ENCODE measurements around the gene CARMIL3. TPM values are rescaled to one million over a fixed set of nuclear protein-coding genes. Genes with fewer than 3 reads are reported as not detected.
"Not testable (repeated sequence)": the region's sequence is repeated elsewhere in the genome, so short reads cannot be mapped to it uniquely, and the experiment has no call there.

Gene CARMIL3
- polyA plus RNA-seq, 1 donor from 2014 or later = 43.6 TPM

- H3K79me2 ChIP-seq (replicated peaks; ENCODE audit: insufficient read depth, low read length) = no peaks in the 10 kb centered on the region
- H2AFZ ChIP-seq (ENCODE audit: low read depth, low read length) = no peak overlapping the region
- no peaks in the 10 kb centered on the region for H3K36me3 ChIP-seq (ENCODE audit: insufficient read depth, low read length)
Measured at GRCh38 chr14:24011051-24011450, 40.8 kb upstream of the CARMIL3 start.

GRCh38 chr14:24012726-24013273 is 39.0 kb upstream of the CARMIL3 start:
- not testable (repeated sequence) for H4K20me1 ChIP-seq (ENCODE audit: insufficient read depth); H3K36me3 ChIP-seq (ENCODE audit: insufficient read depth, low read length); H3K27ac ChIP-seq (ENCODE audit: low read length); H3K9me3 ChIP-seq (ENCODE audit: low read length); H3K27me3 ChIP-seq (ENCODE audit: insufficient read depth, low read depth, low read length); H3K9me2 ChIP-seq (ENCODE audit: insufficient read depth, low read length); H3K79me2 ChIP-seq (replicated peaks; ENCODE audit: insufficient read depth, low read length); H2AFZ ChIP-seq (ENCODE audit: low read depth, low read length); H3K9ac ChIP-seq (ENCODE audit: low read length); H3K4me3 ChIP-seq (ENCODE audit: low read length); H3K4me2 ChIP-seq (ENCODE audit: low read length); H3F3A ChIP-seq (ENCODE audit: insufficient read depth, low read length, poor library complexity, severe bottlenecking)

More at GRCh38 chr14:24011051-24011450, 40.8 kb upstream of the CARMIL3 start:
- no peaks in the 10 kb centered on the region for H3K27me3 ChIP-seq (ENCODE audit: insufficient read depth, low read depth, low read length)
- H3K9ac ChIP-seq (ENCODE audit: low read length) = no peak overlapping the region
- no peak overlapping the region for H3K4me3 ChIP-seq (ENCODE audit: low read length)
- TF ChIP-seq POLR2AphosphoS5 (IDR thresholded peaks at IDR 0.05) = no peak
- TF ChIP-seq REST (IDR thresholded peaks at IDR 0.05; ENCODE audit: borderline replicate concordance) = no peak
- TF ChIP-seq EZH2 (IDR thresholded peaks at IDR 0.05; ENCODE audit: borderline replicate concordance, insufficient read depth, low read length, poor library complexity, severe bottlenecking) = no peak
- TF ChIP-seq TAF1 (IDR thresholded peaks at IDR 0.05; ENCODE audit: low read depth) = no peak
- TF ChIP-seq SMC3 (conservative IDR thresholded peaks at IDR 0.05; ENCODE audit: poor library complexity) = no peak
- no peak for TF ChIP-seq CTCF (IDR thresholded peaks at IDR 0.05; ENCODE audit: poor library complexity, severe bottlenecking)
- TF ChIP-seq MXI1 (conservative IDR thresholded peaks at IDR 0.05; ENCODE audit: poor library complexity, severe bottlenecking) = no peak
- TF ChIP-seq EP300 (conservative IDR thresholded peaks at IDR 0.05; ENCODE audit: poor library complexity, severe bottlenecking) = no peak
- no peak for TF ChIP-seq RAD21 (conservative IDR thresholded peaks at IDR 0.05)
- no peaks in the 10 kb centered on the region for H3K9me3 ChIP-seq (ENCODE audit: low read length)
- H3F3A ChIP-seq (ENCODE audit: insufficient read depth, low read length, poor library complexity, severe bottlenecking) = no peaks in the 10 kb centered on the region
- H3K9me2 ChIP-seq (ENCODE audit: insufficient read depth, low read length) = no peaks in the 10 kb centered on the region
- H3K27ac ChIP-seq (ENCODE audit: low read length) = no peak overlapping the region
- H4K20me1 ChIP-seq (ENCODE audit: insufficient read depth) = no peaks in the 10 kb centered on the region
- no peak overlapping the region for H3K4me2 ChIP-seq (ENCODE audit: low read length)

Data from neural cell (in vitro differentiated cells).